Measurements from ENCODE around the gene GTSE1. TPM values are rescaled to one million over a fixed set of nuclear protein-coding genes. Genes with fewer than 3 reads are reported as not detected.

Gene GTSE1
- total RNA-seq, 2 donors from 2014 or later = 39.5 to 59.5 TPM

- no peaks in the 10 kb centered on the region for H3K36me3 ChIP-seq (ENCODE audit: control insufficient read depth, insufficient read depth, low read length)
- Mint-ChIP-seq H3K9me3 (no peaks in the 10 kb centered on the region), H3K36me3 (ENCODE audit: low read depth) (peaks cover 12% of the 10 kb centered on the region), H3K27ac (peak within 1 kb of the TSS; percentile 44), H3K4me3 (peak within 1 kb of the TSS; percentile 71), H3K27me3 (ENCODE audit: insufficient read depth) (peaks cover under 1% of the 10 kb centered on the region), H3K4me1 (peaks cover 8% of the 10 kb centered on the region)
- no peak within 1 kb of the TSS for H3K27ac ChIP-seq (ENCODE audit: low read depth, low read length)
- peak; percentile 94 for DNase-seq
- H3K9ac ChIP-seq (ENCODE audit: extremely low read depth, low read length, poor library complexity, severe bottlenecking) = peak within 1 kb of the TSS; percentile 34
- peak within 1 kb of the TSS; percentile 78 for H3K4me3 ChIP-seq (ENCODE audit: low read length)
- WGBS, 2 experiments (ENCODE audit: insufficient coverage in 1 of 2, insufficient read length in 1 of 2) = 1 to 5% methylated on average over 34 to 89 of the region's 89 CpGs
- no peaks in the 10 kb centered on the region for H3K27me3 ChIP-seq (ENCODE audit: control insufficient read depth, insufficient read depth, low read length, poor library complexity, severe bottlenecking)
- no peaks in the 10 kb centered on the region for H3K4me1 ChIP-seq (ENCODE audit: control insufficient read depth, insufficient read depth, low read length)
- no peaks in the 10 kb centered on the region for H3K9me3 ChIP-seq (ENCODE audit: control insufficient read depth, low read length)
- TF ChIP-seq CTCF (conservative IDR thresholded peaks at IDR 0.05) = no peak
Measured at GRCh38 chr22:46250035-46250782, 46.5 kb upstream of the GTSE1 start, which contains the start of gene CDPF1. Gene CDPF1 (minus strand): TSS chr22:46250293. CDS start chr22:46248284, 2,009 bp downstream.

- H3K36me3 ChIP-seq (ENCODE audit: control insufficient read depth, insufficient read depth, low read length) = no peaks in the 10 kb centered on the region
- H3K36me3 Mint-ChIP-seq (ENCODE audit: low read depth) = peaks cover 10% of the 10 kb centered on the region
- no peaks in the 10 kb centered on the region for H3K9me3 ChIP-seq (ENCODE audit: control insufficient read depth, low read length)
- H3K27ac Mint-ChIP-seq = peak overlapping the region; percentile 44
- no peaks in the 10 kb centered on the region for H3K9me3 Mint-ChIP-seq
- TF ChIP-seq CTCF (conservative IDR thresholded peaks at IDR 0.05) = no peak
- no peak for DNase-seq
- peak overlapping the region; percentile 34 for H3K9ac ChIP-seq (ENCODE audit: extremely low read depth, low read length, poor library complexity, severe bottlenecking)
- peak overlapping the region; percentile 71 for H3K4me3 Mint-ChIP-seq
- H3K27me3 Mint-ChIP-seq (ENCODE audit: insufficient read depth) = peaks cover 3% of the 10 kb centered on the region
- H3K4me1 ChIP-seq (ENCODE audit: control insufficient read depth, insufficient read depth, low read length) = no peaks in the 10 kb centered on the region
- WGBS, 2 experiments (ENCODE audit: insufficient coverage in 1 of 2, insufficient read length in 1 of 2) = 41 to 57% methylated on average over 20 to 25 of the region's 25 CpGs
- H3K27me3 ChIP-seq (ENCODE audit: control insufficient read depth, insufficient read depth, low read length, poor library complexity, severe bottlenecking) = no peaks in the 10 kb centered on the region
- H3K4me3 ChIP-seq (ENCODE audit: low read length) = peak overlapping the region; percentile 78
- peaks cover 8% of the 10 kb centered on the region for H3K4me1 Mint-ChIP-seq
- H3K27ac ChIP-seq (ENCODE audit: low read depth, low read length) = no peak overlapping the region
Measured at GRCh38 chr22:46250783-46251125, 45.9 kb upstream of the GTSE1 start.

- no peaks in the 10 kb centered on the region for H3K4me1 ChIP-seq (ENCODE audit: control insufficient read depth, insufficient read depth, low read length)
- H3K4me3 ChIP-seq (ENCODE audit: low read length) = peak overlapping the region; percentile 78
- Mint-ChIP-seq H3K27ac (no peak overlapping the region), H3K36me3 (ENCODE audit: low read depth) (peaks cover 5% of the 10 kb centered on the region), H3K4me3 (peak overlapping the region; percentile 71), H3K27me3 (ENCODE audit: insufficient read depth) (peaks cover 3% of the 10 kb centered on the region), H3K4me1 (peaks cover 8% of the 10 kb centered on the region), H3K9me3 (no peaks in the 10 kb centered on the region)
- WGBS, 2 experiments (ENCODE audit: insufficient coverage in 1 of 2, insufficient read length in 1 of 2) = 90% methylated on average over 7 of the region's 7 CpGs
- H3K9ac ChIP-seq (ENCODE audit: extremely low read depth, low read length, poor library complexity, severe bottlenecking) = no peak overlapping the region
- no peaks in the 10 kb centered on the region for H3K27me3 ChIP-seq (ENCODE audit: control insufficient read depth, insufficient read depth, low read length, poor library complexity, severe bottlenecking)
- H3K27ac ChIP-seq (ENCODE audit: low read depth, low read length) = no peak overlapping the region
- no peaks in the 10 kb centered on the region for H3K36me3 ChIP-seq (ENCODE audit: control insufficient read depth, insufficient read depth, low read length)
- no peak for TF ChIP-seq CTCF (conservative IDR thresholded peaks at IDR 0.05)
- H3K9me3 ChIP-seq (ENCODE audit: control insufficient read depth, low read length) = no peaks in the 10 kb centered on the region
- DNase-seq = no peak
Measured at GRCh38 chr22:46251266-46251665, 45.4 kb upstream of the GTSE1 start.

All from endodermal cell (in vitro differentiated cells).